Measurements from ENCODE around the gene PPP1R13B.

The PPP1R13B gene

GRCh38 chr14:103833711-103834110 lies 13.7 kb downstream of the PPP1R13B start:
- no peak for TF ChIP-seq CTCF (IDR thresholded peaks at IDR 0.05; ENCODE audit: extremely low read depth, insufficient read depth, missing control alignments)
- in situ Hi-C loops (cut with MboI; ENCODE audit: low pct_unique_long_range_greater_than_20kb, low sequenced_read_pairs, unreplicated experiment), result no loop called here
- DNase-seq (ENCODE audit: low spot score), result no peak

DNA sequence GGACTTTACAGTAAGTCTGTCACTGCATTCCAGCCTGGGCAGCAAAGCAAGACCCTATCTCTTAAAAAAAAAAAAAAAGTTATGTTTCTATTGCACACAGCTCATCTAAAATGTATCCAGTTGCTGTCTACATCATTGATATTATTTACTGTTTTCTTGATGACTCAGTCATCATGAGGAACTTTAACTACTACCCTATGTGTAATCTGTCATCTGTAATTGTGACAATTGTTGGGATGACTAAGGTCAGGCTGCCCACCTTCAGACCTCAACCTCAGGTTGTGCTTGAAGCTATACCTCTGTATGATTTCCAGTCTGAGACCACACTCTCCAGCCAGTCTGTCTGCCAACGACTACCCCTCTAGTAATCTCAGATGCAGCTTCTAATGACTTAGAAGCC lies 15.3 kb downstream of the PPP1R13B start:
- in situ Hi-C loops (cut with MboI; ENCODE audit: low pct_unique_long_range_greater_than_20kb, low sequenced_read_pairs, unreplicated experiment), result no loop called here
- TF ChIP-seq CTCF (IDR thresholded peaks at IDR 0.05; ENCODE audit: extremely low read depth, insufficient read depth, missing control alignments), result no peak
- DNase-seq (ENCODE audit: low spot score), result no peak

DNA sequence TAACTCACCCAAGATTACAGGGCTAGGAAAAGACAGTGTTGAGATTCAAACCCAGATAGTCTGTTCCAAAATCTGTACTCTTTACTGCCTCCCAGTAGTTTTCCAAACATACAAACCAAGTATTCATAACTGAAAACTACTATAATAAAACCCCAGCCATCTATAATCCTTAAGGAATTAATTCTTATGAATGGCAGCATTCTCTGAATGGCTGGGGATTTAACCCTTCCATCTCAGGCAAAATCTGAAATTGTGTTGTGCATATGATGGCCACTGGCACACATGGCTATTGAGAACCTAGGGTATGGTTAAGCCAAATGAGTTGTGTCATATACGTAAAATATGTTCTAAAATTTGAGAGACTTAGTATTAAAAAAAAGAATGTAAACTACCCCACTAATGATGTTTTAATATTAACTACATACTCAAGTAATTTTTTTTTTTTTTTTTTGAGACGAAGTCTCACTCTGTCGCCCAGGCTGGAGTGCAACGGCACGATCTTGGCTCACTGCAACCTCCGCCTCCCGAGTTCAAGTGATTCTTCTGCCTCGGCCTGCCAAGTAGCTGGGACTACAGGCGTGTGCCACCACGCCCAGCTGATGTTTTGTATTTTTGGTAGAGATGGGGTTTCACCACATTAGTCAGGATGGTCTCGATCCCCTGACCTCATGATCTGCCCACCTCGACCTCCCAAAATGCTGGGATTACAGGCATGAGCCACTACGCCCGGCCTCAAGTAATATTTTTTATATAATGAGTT lies 16.7 kb downstream of the PPP1R13B start:
- TF ChIP-seq CTCF (IDR thresholded peaks at IDR 0.05; ENCODE audit: extremely low read depth, insufficient read depth, missing control alignments), result no peak
- no peak for DNase-seq (ENCODE audit: low spot score)
- in situ Hi-C loops (cut with MboI; ENCODE audit: low pct_unique_long_range_greater_than_20kb, low sequenced_read_pairs, unreplicated experiment), result no loop called here

DNA sequence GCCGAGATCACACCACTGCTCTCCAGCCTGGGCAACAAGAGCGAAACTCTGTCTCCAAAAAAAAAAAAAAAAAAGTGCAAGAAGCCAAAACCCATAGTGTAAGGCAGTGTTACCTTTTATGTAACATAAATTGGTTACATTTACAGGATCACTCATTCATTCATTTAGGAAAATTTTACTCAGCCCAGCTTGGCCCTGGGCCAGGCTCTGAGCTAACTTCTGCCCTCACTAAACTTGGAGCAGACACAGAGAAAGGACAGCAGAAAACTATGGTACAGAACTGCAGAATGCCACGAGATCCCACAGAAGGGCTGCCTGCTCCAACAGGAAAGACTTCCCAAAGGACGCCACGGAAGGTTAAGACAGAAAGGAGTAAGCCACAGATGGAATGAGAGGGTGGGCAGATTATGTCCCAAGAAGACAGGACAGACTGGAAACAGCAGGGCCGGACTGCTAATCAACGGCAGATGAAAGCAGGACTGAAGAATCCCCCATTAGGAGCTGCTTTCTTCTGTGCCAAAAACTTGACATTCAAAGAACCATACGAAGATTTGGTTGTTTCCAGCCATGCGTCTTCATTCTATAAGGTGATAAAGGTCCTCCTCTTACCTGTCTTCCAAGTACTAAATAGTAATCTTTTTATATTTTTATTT lies 18.9 kb downstream of the PPP1R13B start:
- in situ Hi-C loops (cut with MboI; ENCODE audit: low pct_unique_long_range_greater_than_20kb, low sequenced_read_pairs, unreplicated experiment), result no loop called here
- TF ChIP-seq CTCF (IDR thresholded peaks at IDR 0.05; ENCODE audit: extremely low read depth, insufficient read depth, missing control alignments), result no peak
- DNase-seq (ENCODE audit: low spot score), result no peak

GRCh38 chr14:103825101-103825500 lies 22.3 kb downstream of the PPP1R13B start:
- in situ Hi-C loops (cut with MboI; ENCODE audit: low pct_unique_long_range_greater_than_20kb, low sequenced_read_pairs, unreplicated experiment), result no loop called here
- no peak for TF ChIP-seq CTCF (IDR thresholded peaks at IDR 0.05; ENCODE audit: extremely low read depth, insufficient read depth, missing control alignments)
- DNase-seq (ENCODE audit: low spot score), result no peak

DNA sequence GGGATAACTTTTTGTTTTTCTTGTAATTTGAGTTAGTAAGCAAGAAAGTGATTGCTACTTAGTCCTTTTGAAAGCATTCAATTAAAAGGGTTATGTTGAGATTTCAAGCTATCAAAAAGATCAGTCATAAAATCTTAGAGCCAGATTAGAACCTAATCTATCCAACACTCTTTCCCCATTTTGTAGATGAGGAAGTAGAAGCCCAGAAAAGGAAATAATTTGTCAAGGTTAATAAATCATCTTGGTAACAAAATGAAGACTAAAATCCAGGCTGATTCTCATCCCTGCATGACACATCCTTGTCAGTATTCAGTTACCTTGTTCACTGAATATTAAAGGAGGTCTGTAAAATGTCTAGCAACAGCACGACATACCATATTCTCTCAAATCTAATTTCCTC lies 26.5 kb downstream of the PPP1R13B start:
- no peak for TF ChIP-seq CTCF (IDR thresholded peaks at IDR 0.05; ENCODE audit: extremely low read depth, insufficient read depth, missing control alignments)
- in situ Hi-C loops (cut with MboI; ENCODE audit: low pct_unique_long_range_greater_than_20kb, low sequenced_read_pairs, unreplicated experiment), result no loop called here
- no peak for DNase-seq (ENCODE audit: low spot score)
